ENCODE data around the gene CPM.

GRCh38 chr12:68878846-68879245, 54.1 kb downstream of the CPM start:
- TF ChIP-seq GATA3 (IDR thresholded peaks at IDR 0.05; ENCODE audit: low read depth, low read length), result no peak
- TF ChIP-seq GATA2 (IDR thresholded peaks at IDR 0.05; ENCODE audit: low read depth, low read length), result no peak
